ENCODE results near the gene ITM2B. TPM values are rescaled to one million over a fixed set of nuclear protein-coding genes. Genes with fewer than 3 reads are reported as not detected.

ITM2B gene
- total RNA-seq, 1 donor from 2014 or later = 127 TPM

DNA sequence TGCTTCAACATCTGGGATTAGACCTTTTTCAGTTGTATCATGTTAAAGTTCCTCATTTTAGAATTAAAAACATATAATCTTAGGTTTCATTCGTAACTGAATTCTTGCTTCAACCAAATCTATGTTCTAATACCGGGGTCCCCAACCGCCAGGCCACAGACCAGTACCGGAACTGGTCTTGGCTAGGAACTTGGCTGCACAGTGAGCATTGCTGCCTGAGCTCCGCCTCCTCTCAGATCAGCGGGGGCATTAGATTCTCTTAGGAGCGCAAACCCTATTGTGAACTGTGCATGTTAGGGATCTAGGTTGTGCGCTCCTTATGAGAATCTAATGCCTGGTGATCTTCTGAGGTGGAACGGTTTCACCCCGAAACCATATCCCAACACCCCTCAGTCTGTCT, 19.2 kb downstream of the ITM2B start:
- no peaks in the 10 kb centered on the region for H3K9me3 Mint-ChIP-seq
- no peaks in the 10 kb centered on the region for H3K27me3 Mint-ChIP-seq (ENCODE audit: low read depth)
- no peak for DNase-seq (ENCODE audit: low read depth, low spot score)
- no peak overlapping the region for H3K4me3 Mint-ChIP-seq
- TF ChIP-seq, protein P1, sequence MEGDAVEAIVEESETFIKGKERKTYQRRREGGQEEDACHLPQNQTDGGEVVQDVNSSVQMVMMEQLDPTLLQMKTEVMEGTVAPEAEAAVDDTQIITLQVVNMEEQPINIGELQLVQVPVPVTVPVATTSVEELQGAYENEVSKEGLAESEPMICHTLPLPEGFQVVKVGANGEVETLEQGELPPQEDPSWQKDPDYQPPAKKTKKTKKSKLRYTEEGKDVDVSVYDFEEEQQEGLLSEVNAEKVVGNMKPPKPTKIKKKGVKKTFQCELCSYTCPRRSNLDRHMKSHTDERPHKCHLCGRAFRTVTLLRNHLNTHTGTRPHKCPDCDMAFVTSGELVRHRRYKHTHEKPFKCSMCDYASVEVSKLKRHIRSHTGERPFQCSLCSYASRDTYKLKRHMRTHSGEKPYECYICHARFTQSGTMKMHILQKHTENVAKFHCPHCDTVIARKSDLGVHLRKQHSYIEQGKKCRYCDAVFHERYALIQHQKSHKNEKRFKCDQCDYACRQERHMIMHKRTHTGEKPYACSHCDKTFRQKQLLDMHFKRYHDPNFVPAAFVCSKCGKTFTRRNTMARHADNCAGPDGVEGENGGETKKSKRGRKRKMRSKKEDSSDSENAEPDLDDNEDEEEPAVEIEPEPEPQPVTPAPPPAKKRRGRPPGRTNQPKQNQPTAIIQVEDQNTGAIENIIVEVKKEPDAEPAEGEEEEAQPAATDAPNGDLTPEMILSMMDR (conservative IDR thresholded peaks at IDR 0.05) = no peak
- no peak overlapping the region for H3K27ac Mint-ChIP-seq (ENCODE audit: unreplicated experiment)
- H3K4me1 Mint-ChIP-seq = peaks cover 5% of the 10 kb centered on the region
- peaks cover 14% of the 10 kb centered on the region for H3K36me3 Mint-ChIP-seq (ENCODE audit: low read depth)

DNA sequence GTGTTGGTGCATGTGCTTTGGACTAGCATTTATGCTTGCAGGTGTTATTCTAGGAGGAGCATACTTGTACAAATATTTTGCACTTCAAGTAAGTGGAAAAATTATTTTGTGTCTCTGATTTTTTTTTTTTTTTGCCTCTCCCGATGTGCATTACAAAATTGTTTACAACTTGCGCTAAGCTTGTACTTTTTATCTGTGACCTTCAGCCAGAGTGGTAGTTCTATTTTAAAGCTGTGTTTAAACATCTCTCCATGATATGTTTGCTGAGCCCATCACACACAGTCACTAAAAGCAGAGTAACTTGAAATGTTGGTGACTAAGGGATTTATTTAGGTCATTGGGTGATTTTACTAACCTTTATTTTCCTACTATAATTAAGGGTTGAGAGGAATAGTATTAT, 20.8 kb downstream of the ITM2B start:
- no peaks in the 10 kb centered on the region for H3K27me3 Mint-ChIP-seq (ENCODE audit: low read depth)
- H3K36me3 Mint-ChIP-seq (ENCODE audit: low read depth) = peaks cover 14% of the 10 kb centered on the region
- TF ChIP-seq, protein P1 (conservative IDR thresholded peaks at IDR 0.05) = no peak
- peaks cover 4% of the 10 kb centered on the region for H3K4me1 Mint-ChIP-seq
- no peaks in the 10 kb centered on the region for H3K9me3 Mint-ChIP-seq
- no peak overlapping the region for H3K27ac Mint-ChIP-seq (ENCODE audit: unreplicated experiment)
- DNase-seq (ENCODE audit: low read depth, low spot score) = no peak
- no peak overlapping the region for H3K4me3 Mint-ChIP-seq

DNA sequence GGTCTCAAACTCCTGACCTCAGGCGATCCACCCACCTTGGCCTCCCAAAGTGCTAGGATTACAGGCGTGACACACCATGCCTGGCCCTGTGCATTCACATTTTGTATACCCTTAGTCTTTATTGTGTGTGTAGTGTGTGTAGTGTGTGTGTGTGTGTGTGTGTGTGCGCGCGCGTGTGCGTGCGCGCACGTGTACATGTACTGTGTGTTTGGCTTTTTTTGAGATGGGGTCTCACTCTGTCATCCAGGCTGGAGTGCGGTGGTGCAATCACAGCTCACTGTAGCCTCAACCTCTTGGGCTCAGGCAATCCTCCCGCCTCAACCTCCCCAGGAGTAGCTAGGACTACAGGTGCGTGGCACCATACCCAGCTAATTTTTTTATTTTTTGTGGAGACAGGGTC, 22.1 kb downstream of the ITM2B start:
- Mint-ChIP-seq H3K27me3 (ENCODE audit: low read depth) (no peaks in the 10 kb centered on the region), H3K27ac (ENCODE audit: unreplicated experiment) (no peak overlapping the region), H3K36me3 (ENCODE audit: low read depth) (peaks cover 14% of the 10 kb centered on the region), H3K9me3 (no peaks in the 10 kb centered on the region), H3K4me1 (no peaks in the 10 kb centered on the region), H3K4me3 (no peak overlapping the region)
- DNase-seq (ENCODE audit: low read depth, low spot score) = no peak
- TF ChIP-seq, protein P1 (conservative IDR thresholded peaks at IDR 0.05) = no peak

DNA sequence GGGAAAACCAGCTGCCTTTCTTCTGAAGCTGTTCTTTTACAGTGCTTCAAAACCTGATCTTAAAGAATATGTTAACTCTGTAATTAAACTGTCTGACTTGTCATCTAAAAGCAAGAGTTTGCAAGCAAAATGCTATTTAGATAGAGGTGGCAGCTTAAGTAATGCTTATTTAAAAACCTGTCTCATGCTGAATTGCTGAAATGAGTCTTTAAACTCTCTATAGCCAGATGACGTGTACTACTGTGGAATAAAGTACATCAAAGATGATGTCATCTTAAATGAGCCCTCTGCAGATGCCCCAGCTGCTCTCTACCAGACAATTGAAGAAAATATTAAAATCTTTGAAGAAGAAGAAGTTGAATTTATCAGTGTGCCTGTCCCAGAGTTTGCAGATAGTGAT, 22.9 kb downstream of the ITM2B start:
- H3K27ac Mint-ChIP-seq (ENCODE audit: unreplicated experiment) = no peak overlapping the region
- TF ChIP-seq, protein P1 (conservative IDR thresholded peaks at IDR 0.05) = no peak
- H3K27me3 Mint-ChIP-seq (ENCODE audit: low read depth) = no peaks in the 10 kb centered on the region
- DNase-seq (ENCODE audit: low read depth, low spot score) = no peak
- peaks cover 17% of the 10 kb centered on the region for H3K36me3 Mint-ChIP-seq (ENCODE audit: low read depth)
- no peaks in the 10 kb centered on the region for H3K4me1 Mint-ChIP-seq
- no peak overlapping the region for H3K4me3 Mint-ChIP-seq
- no peaks in the 10 kb centered on the region for H3K9me3 Mint-ChIP-seq

DNA sequence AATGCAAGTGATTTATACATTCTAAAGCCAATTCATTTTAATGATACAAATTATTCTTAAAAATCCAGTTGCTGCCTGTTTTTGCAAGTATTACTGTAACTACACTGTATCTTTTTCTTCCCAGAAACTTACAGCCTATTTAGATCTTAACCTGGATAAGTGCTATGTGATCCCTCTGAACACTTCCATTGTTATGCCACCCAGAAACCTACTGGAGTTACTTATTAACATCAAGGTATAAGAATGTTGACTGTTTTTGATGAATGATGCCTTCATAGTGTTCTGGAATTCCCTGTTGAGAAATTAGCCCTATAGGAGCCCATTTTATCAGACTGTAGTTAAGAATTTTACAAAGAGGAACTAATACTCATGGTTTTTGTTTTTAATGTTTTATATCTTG, 25.0 kb downstream of the ITM2B start:
- Mint-ChIP-seq H3K27ac (ENCODE audit: unreplicated experiment) (no peak overlapping the region), H3K4me1 (no peaks in the 10 kb centered on the region), H3K4me3 (no peak overlapping the region), H3K9me3 (no peaks in the 10 kb centered on the region), H3K27me3 (ENCODE audit: low read depth) (no peaks in the 10 kb centered on the region), H3K36me3 (ENCODE audit: low read depth) (peaks cover 21% of the 10 kb centered on the region)
- DNase-seq (ENCODE audit: low read depth, low spot score) = no peak
- TF ChIP-seq, protein P1 (conservative IDR thresholded peaks at IDR 0.05) = no peak

DNA sequence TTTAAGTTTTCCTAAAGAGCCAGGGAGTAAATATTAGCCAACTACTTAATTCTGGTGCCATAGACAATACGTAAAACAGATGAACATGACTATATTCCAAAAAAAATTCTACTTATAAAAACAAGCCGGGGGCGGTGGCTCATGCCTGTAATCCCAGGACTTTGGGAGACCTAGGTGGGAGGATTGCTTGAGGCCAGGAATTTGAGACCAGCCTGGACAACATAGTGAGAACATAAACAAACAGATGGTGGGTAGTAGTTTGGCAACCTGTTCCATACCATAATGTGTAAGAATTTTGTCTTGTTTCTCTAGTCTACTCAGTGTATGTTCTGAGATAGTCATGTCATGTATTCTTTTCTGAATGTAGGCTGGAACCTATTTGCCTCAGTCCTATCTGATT, 25.4 kb downstream of the ITM2B start:
- Mint-ChIP-seq H3K36me3 (ENCODE audit: low read depth) (peaks cover 24% of the 10 kb centered on the region), H3K27ac (ENCODE audit: unreplicated experiment) (no peak overlapping the region), H3K9me3 (no peaks in the 10 kb centered on the region), H3K4me3 (no peak overlapping the region), H3K4me1 (no peaks in the 10 kb centered on the region), H3K27me3 (ENCODE audit: low read depth) (no peaks in the 10 kb centered on the region)
- TF ChIP-seq, protein P1 (conservative IDR thresholded peaks at IDR 0.05) = no peak
- no peak for DNase-seq (ENCODE audit: low read depth, low spot score)

Data from neural crest cell (in vitro differentiated cells).